HEK293T (cell line): ENCODE results near the gene EFCAB8.

Source experiments
- ARNT ChIP-seq: fragments of 450-650 bp; IDR thresholded peaks from 2 replicates; pipeline ENCODE4 v1.6.1; 2017; ENCODE audit warnings: mild to moderate bottlenecking
- BHLHE40 ChIP-seq: fragments of 450-650 bp; IDR thresholded peaks from 2 replicates; pipeline ENCODE4 v1.6.1; 2016; ENCODE audit warnings: mild to moderate bottlenecking, moderate library complexity, borderline replicate concordance
- CTBP1 ChIP-seq: fragments of 450-650 bp; IDR thresholded peaks from 2 replicates; pipeline ENCODE4 v1.6.1; 2016; ENCODE audit warnings: borderline replicate concordance
- ELF4 ChIP-seq: fragments of 450-650 bp; IDR thresholded peaks from 2 replicates; pipeline ENCODE4 v1.6.1; 2017; ENCODE audit warnings: antibody characterized with exemption
- FOXK2 ChIP-seq: fragments of 450-650 bp; IDR thresholded peaks from 2 replicates; pipeline ENCODE4 v1.6.1; 2016; ENCODE audit warnings: mild to moderate bottlenecking
- FOXM1 ChIP-seq: fragments of 450-650 bp; IDR thresholded peaks from 2 replicates; pipeline ENCODE4 v1.6.1; 2017; ENCODE audit warnings: mild to moderate bottlenecking, borderline replicate concordance
- HDGF ChIP-seq: fragments of 450-650 bp; IDR thresholded peaks from 2 replicates; pipeline ENCODE4 v1.6.1; 2017; ENCODE audit warnings: antibody characterized with exemption, borderline replicate concordance
- L3MBTL2 ChIP-seq: fragments of 450-650 bp; conservative IDR thresholded peaks from 2 replicates; pipeline ENCODE4 v1.6.1; 2016; ENCODE audit warnings: mild to moderate bottlenecking
- NFRKB ChIP-seq: fragments of 450-650 bp; IDR thresholded peaks from 2 replicates; pipeline ENCODE4 v1.6.1; 2016; ENCODE audit warnings: mild to moderate bottlenecking, moderate library complexity
- SP1 ChIP-seq: fragments of 450-650 bp; IDR thresholded peaks from 2 replicates; pipeline ENCODE4 v1.6.1; 2017
- SUZ12 ChIP-seq: fragments of 450-650 bp; IDR thresholded peaks from 2 replicates; pipeline ENCODE4 v1.6.1; 2016; ENCODE audit warnings: mild to moderate bottlenecking
- TARDBP ChIP-seq: fragments of 450-650 bp; IDR thresholded peaks from 2 replicates; pipeline ENCODE4 v1.6.1; 2016
- ZNF384 ChIP-seq: fragments of 450-650 bp; IDR thresholded peaks from 2 replicates; pipeline ENCODE4 v1.6.1; 2016

DNA sequence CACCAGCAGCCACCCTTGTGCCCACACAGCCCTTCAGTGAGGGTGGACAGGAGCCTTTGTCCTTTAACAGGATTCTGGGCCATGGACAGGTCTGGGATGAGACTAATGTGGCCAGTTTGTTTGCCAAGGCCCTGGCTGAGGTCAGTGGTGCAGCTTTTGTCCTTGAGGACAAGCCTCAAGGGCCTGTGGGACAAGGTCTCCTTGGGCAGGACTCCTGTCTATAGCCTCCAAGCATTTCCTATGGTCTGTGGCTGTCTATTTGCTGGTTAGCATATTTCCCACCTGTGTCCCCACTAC, 101.4 kb downstream of the EFCAB8 start:
- TF ChIP-seq FOXM1, result no peak
- no peak for TF ChIP-seq FOXK2
- no peak for TF ChIP-seq TARDBP
- no peak for TF ChIP-seq SP1
- no peak for TF ChIP-seq BHLHE40
- TF ChIP-seq CTBP1, result no peak
- TF ChIP-seq NFRKB, result no peak
- TF ChIP-seq ELF4, result no peak
- TF ChIP-seq L3MBTL2, result no peak
- TF ChIP-seq SUZ12, result no peak
- TF ChIP-seq ZNF384, result no peak
- no peak for TF ChIP-seq ARNT
- no peak for TF ChIP-seq HDGF
